Gastrocnemius medialis (tissue), 4 donors: ENCODE measurements around the gene KLHDC7A.

ENCODE experiments used
- CTCF ChIP-seq, 5 experiments: fragments of 450-650 bp in 3 of 5; fragments of 200-600 bp in 2 of 5; sonication (generic) in 2 of 5; IDR thresholded peaks in 4 of 5; conservative IDR thresholded peaks in 1 of 5; 1 replicate in 4 of 5; 2 replicates in 1 of 5; pipeline ENCODE4 v1.5.1; 2016 to 2019; ENCODE audit warnings: antibody characterized with exemption in 5 of 5, mild to moderate bottlenecking in 3 of 5, moderate library complexity in 3 of 5
- POLR2A ChIP-seq, 2 donors: fragments of 450-650 bp; IDR thresholded peaks; one replicate each; pipeline ENCODE4 v1.6.1; 2017; ENCODE audit warnings: antibody characterized with exemption in 2 of 2, mild to moderate bottlenecking in 2 of 2, moderate library complexity in 2 of 2

- TF ChIP-seq CTCF (IDR thresholded peaks at IDR 0.05 in 4 of 5, conservative IDR thresholded peaks at IDR 0.05 in 1 of 5) (no peak), POLR2A (IDR thresholded peaks at IDR 0.05) (no peak)
These were observed 21.1 kb downstream of the KLHDC7A start for GRCh38 chr1:18501833-18502232.
